Epithelial cell of esophagus (primary cell): ENCODE measurements around the gene EXOC3L1.

Source experiments
- DNase-seq: peaks from one replicate; pipeline ENCODE4 v3.0.0; 2010; ENCODE audit warnings: low read depth
- H3K4me3 ChIP-seq: 2 replicates; pipeline ENCODE4 v1.5.1; 2011; ENCODE audit warnings: mild to moderate bottlenecking, low read length, control low read depth
- TF ChIP-seq, protein P1 (sequence below): IDR thresholded peaks from 2 replicates; pipeline ENCODE4 v1.5.1; 2011; ENCODE audit warnings: low read depth, mild to moderate bottlenecking, low read length, control low read depth, inconsistent platforms; ENCODE audit not compliant: insufficient read depth; ENCODE audit errors: missing control alignments

Gene EXOC3L1

GRCh38 chr16:67228034-67228785, 38.3 kb upstream of the EXOC3L1 start:
- TF ChIP-seq, protein P1, sequence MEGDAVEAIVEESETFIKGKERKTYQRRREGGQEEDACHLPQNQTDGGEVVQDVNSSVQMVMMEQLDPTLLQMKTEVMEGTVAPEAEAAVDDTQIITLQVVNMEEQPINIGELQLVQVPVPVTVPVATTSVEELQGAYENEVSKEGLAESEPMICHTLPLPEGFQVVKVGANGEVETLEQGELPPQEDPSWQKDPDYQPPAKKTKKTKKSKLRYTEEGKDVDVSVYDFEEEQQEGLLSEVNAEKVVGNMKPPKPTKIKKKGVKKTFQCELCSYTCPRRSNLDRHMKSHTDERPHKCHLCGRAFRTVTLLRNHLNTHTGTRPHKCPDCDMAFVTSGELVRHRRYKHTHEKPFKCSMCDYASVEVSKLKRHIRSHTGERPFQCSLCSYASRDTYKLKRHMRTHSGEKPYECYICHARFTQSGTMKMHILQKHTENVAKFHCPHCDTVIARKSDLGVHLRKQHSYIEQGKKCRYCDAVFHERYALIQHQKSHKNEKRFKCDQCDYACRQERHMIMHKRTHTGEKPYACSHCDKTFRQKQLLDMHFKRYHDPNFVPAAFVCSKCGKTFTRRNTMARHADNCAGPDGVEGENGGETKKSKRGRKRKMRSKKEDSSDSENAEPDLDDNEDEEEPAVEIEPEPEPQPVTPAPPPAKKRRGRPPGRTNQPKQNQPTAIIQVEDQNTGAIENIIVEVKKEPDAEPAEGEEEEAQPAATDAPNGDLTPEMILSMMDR = no peak
- no peak for DNase-seq

GRCh38 chr16:67227567-67227921, 37.6 kb upstream of the EXOC3L1 start:
- DNase-seq = no peak

More at GRCh38 chr16:67228034-67228785, 38.3 kb upstream of the EXOC3L1 start:
- H3K4me3 ChIP-seq = peak overlapping the region; percentile 100

DNA sequence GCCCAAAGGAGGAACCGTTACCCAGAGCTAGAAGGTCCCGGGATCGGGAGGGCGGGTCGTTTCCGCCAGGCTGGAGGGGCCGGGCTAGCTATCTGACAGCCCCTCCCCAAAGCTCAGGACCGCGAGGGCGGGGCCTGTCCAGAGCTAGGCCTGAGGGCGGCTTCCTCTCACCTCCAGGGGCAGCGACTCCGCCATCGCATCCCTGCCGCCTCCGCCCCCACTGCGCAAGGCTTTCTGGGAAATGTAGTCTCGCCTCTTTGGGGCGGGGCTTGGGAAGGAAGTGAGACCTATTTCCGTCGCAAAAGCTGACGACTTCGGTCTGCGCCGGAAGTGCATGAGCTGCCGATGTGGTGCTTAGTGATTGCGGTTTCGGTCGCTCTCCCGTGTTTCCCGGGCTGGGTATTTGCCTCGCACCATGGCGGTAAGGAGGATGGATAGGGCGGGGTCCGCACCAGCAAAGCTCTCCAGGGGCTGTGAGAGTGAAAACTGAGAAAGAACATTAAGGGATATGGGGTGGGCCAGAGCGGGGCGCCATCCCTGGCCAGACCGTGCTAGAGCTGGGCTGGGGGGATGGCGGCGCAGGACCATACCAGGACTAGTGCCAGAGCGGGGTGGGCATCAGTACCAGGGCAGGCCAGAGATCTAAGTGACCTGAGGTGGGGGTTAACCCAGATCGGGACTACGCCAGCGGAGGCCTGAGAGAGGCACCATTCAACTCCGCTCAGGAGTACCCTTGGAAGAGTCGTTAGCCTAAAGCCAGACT, 37.0 kb upstream of the EXOC3L1 start, which contains the start of gene TMEM208:
TSS of gene TMEM208 (plus strand) at position 327 of the 763 bp plus-strand sequence. CDS start at position 416, 89 bp downstream.
- TF ChIP-seq, protein P1 = no peak
- H3K4me3 ChIP-seq = peak within 1 kb of the TSS; percentile 100
- peak; percentile 98 for DNase-seq

More at GRCh38 chr16:67227567-67227921, 37.6 kb upstream of the EXOC3L1 start:
- TF ChIP-seq, protein P1 = no peak
- H3K4me3 ChIP-seq = peak overlapping the region; percentile 100

DNA sequence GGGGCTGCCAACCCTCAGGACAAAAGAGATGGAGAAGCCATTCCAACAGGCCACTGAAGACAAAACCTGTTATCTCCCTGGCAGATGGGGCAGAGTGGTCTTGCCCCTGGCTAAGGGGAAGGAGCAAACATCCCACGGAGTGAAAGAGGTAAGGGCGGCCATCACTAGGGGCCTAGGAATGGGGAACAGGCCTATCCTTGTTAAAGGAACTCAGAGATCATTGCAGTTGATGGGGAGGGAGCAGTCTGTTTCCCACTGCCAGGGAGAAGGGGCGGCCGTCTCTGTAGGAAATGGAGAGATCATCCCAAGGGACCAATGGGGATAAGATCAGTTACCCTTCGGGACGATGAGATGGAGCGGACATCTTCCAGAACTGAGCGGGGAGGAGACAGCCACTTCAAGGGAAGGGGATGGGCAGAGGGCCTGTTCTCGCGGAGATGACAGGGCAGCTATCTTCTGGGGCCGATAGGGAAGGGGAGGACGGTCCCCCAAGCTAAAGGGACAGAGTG, 36.4 kb upstream of the EXOC3L1 start:
- TF ChIP-seq, protein P1 = no peak
- no peak for DNase-seq
- H3K4me3 ChIP-seq = peak overlapping the region; percentile 100

- TF ChIP-seq, protein P1 = no peak
- H3K4me3 ChIP-seq = no peak overlapping the region
- no peak for DNase-seq
These were observed 34.1 kb upstream of the EXOC3L1 start for GRCh38 chr16:67223992-67224391.

DNA sequence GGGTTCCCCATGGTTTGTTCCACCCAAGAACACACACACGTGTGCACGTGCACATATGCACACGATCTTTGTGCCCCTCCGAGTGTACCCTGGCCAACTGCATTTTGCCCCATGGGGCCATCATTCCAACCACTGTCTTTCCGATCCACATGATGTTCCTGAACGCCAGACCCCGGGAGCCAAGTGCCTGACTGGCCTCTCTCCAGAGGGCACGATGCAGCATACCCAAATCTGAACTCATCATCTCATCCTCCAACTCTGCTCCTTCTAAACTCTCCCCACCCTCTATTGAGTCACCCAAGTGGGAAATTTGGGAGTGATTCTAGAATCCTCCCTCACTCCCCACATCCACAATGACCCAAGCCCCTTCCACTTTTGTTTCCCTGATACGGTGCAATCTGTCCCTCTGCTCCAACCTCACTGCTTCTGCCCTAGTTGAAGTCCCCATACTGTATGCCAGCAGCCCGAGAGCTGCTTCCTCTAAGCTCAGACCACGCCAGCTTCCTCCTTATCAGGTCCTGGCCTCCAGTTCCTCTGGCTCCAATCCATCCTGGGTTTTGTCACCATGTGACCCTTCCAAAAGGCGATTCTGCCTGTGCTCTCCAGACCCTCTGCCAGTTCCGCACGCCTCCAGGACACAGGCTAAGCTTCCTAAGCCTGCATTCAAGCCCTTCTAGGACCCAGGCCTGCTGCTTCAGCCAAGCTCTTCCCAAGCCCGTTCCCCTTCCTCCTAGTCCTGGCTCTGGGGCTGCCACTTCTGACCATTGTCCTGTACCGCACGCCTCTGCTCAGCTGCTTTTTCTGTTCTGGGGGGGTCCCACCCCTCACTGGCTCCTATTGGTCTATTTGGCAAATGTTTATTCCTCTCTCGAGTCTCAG, 26.9 kb upstream of the EXOC3L1 start:
- DNase-seq = no peak
- no peak overlapping the region for H3K4me3 ChIP-seq
- TF ChIP-seq, protein P1 = no peak
